ENCODE data around the gene CHRNB4.
"Not testable (repeated sequence)": the region's sequence is repeated elsewhere in the genome, so short reads cannot be mapped to it uniquely, and the experiment has no call there.

Gene CHRNB4, protein sequence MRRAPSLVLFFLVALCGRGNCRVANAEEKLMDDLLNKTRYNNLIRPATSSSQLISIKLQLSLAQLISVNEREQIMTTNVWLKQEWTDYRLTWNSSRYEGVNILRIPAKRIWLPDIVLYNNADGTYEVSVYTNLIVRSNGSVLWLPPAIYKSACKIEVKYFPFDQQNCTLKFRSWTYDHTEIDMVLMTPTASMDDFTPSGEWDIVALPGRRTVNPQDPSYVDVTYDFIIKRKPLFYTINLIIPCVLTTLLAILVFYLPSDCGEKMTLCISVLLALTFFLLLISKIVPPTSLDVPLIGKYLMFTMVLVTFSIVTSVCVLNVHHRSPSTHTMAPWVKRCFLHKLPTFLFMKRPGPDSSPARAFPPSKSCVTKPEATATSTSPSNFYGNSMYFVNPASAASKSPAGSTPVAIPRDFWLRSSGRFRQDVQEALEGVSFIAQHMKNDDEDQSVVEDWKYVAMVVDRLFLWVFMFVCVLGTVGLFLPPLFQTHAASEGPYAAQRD

DNA sequence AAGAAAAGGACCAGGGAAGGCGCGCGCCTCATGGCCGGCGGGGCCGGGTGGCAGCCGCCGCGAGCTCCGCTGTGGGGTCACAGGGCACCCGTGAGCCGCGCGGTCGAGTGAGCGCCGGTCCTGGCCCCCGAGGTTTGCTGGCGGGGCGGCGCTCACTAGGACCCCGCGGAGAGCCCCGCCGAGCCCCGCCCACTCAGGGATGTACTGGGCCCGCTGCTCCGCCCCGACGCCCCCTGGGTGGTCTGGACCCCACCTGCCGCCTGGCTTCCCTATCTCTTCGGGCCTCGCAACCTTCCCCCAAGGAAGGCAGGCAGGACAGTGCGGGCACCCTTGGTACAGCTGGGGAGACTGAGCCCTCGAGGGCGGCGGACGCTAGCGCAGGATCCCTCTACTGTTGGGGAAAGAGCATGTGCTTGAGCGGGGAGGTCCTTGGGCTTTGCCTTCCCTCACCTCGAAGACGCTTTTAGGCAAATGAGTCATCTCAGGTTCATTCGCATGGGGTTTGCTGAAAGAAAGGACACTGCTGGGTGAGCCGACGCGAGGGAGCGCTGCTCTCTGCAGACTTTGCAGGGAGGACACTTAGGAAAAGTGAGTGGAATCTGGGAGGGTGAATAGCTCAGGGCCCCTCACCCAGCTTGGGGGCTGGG is at the start of gene CHRNB4:
Gene CHRNB4 (minus strand): TSS at position 109 of the 647 bp plus-strand sequence. CDS start 77 bp downstream, at position 32.
- DNase-seq, result no peak

DNA sequence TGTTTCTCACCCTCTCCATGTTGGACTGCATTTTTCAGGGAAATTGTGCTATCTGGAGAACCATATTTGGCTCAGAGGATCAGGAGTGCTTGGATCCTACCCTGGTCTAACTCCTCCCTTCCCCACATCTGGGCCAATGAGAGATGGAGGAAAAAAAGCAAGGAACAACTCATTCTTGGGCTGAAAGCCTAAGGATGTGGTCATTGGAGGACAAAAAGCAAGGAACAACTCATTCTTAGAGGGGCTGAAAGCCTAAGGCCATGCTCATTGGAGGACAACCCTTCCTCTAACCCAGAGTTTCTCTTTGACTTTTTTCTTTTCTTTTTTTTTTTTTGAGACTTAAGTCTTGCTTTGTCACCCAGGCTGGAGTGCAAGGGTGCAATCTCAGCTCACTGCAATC is 48.6 kb upstream of the CHRNB4 start:
- no peak for DNase-seq

DNA sequence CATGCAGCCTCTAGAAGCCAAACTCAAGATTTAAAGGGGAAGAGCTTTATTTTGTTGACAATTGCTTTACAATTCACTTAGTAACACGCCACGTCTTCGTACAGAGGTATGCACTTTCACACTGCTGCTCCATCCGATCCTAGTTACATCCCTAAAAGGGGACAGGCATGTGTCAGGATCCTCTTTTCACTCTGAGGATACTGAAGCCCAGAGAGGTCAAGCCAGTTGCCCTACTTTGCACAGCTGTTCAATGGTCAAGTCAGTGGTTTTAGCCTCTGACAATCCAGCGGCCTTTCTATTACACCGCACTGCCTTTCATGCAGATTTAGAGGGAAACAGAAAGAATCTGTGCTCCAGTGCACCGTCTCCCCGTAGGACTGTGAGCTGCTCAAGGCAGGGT is 44.9 kb upstream of the CHRNB4 start:
- no peak for DNase-seq

DNA sequence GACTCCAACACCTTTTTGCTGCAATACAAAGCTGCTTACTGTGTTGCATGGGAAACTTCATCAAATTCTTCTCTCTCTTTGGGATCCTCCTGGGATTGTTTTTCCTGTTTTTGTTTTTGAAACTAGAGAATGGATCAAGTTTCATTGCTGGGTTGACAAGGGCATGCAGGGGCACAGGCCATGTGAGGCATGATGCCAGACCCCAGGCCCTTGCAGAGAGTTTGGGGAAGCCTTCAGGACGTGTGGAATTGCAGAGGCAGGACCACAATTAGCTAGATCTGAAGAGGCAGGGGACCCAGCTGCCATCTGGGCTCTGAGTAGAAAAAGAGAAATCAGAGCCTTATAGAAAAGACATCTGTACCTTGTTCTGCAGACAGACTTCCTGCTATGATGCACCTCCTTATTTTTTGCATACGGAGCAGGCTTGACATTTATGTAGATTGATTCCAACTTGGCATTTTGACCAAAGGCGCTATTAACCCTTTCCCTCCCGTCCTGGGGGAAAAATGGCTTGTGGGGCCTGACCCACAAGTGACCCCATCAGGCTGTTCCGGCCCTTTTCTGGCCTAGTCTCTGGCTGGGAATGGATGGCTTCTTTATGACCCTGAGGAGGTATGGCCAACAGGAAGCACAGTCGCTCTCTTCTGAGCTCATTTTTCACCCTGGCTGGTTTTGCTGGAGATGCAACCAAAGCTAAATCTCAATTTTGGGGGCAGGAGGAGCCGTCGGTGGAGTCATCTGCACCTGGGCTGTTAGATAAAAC is 44.3 kb upstream of the CHRNB4 start:
- no peak for DNase-seq

DNA sequence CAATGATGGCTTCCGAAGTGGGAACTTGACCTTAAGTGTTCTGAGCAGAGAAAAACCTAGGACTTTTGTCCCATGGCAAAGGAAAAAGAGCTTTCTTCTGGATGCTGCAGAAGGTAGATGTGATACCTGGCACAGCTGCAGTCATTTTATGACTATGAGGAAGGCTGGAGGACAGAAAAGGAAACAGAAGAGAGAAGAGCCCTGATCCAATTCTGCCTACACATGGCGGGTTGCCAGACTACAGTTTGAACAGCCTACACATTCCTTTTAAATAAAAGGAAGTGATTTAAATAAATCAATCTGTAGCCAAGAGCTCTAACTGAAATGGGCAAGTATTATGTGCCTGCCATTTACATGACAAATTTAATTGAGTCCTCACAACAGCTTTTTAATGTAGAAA is 43.6 kb upstream of the CHRNB4 start:
- DNase-seq, result peak; percentile 16

DNA sequence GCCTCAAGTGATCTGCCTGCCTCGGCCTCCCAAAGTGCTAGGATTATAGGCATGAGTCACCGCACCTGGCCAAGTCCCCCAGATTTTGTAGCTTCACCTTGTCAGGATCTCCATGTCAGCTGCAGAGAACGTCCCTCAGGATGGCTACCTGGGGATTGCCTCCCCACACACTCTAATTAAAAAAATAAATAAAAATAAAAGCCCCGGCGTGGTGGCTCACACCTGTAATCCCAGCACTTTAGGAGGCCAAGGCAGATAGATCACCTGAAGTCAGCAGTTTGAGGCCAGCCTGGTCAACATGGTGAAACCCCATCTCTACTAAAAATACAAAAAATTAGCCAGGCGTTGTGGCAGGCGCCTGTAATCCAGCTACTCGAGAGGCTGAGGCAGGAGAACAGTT is 42.6 kb upstream of the CHRNB4 start:
- DNase-seq, result not testable (repeated sequence)

DNA sequence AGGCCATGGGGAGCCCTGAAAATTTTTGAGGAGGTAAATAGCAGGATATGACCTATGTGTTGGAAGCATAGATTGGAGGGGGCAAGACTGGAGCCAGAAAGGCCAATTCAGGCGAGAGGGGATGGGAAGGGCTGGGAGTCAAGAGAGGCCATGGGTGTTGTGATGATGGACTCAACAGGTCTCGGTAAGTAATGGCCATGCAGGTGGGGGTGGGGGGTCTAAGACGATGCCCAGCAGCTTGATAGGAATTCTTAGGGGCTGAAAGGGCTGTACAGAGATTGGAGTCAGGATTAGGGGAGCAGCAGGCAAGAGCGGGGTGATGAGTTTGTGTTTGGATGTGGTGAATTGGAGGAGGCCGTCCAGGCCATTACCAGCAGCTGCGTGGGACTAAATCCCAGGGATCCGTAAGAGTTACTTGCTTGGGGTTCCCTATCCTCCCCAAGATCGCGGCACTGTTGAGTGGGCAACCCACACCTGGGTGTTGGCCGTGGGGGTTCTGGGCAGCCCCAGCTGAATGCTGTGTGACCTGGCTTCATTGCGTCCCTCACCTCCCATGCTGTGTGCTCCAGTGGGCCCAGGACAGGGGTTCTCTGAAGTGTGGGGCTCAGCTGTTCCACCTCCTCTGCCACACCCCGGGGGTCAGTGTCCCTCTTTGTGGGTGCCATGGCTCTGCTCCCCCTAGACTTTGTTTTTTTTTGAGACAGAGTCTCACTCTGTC is 41.8 kb upstream of the CHRNB4 start:
- no peak for DNase-seq

DNA sequence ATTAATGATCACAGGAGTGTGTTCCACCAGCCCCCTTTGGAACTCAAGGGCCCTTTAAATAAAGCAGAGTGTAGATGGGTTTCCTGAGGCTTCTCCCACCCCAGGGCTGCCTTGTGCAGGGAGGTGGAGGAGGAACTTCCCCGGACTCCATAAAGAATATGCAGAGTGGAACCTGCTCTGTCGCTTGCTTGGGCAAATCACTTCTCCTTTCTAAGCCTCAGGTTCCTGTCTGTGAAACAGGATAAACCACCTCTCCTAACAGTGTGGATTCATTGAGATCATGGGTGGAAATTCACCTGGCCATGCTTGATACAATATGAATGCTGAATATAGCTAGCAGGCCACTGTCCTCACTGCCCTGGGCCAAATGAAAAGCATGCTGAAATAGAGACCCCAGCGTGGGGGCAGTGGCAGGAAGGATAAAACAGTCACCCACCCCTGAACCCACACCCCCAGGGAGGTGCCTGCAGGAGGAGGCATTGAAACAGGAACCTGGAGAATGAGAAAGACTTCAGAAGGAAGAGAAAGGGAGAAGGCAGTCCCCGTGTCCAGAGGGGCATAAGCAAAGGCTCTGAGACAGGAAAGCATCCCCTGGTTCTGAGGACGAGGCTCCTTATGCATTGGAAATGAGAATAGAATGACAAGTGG is 41.1 kb upstream of the CHRNB4 start:
- no peak for DNase-seq

DNA sequence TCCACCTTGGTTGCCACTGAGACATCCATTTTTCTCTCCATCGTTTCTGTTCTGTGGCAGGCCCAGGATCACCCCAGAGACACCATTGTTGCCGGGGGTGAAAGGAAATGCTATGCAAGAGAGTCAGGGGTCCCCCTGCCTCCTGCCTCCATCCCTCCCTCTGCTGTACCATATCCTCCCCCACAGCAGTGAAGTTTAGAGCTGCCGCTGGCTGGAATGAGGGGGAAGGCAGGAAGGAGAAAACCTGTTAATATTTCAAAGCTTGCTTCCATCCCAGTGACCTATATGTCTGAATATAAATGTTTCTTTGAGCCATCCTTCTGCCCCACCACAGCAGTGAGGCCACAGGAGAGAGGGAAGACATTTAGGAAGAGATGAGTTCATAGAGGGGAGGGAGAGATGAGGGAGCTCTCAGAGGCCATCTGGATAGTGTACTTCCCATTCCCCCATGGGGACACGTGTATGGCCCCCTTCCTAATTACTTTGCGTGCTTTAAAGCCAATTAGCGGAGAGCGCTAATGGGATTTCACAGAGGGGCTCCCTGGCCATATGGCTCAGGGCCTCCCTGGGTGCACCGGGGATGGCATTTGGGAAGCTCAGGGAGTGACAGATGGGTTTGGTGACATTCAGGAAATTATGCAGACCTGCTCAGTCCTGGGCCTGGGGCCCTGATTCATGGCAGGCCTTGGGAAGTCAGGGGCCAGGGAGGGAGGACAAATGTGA is 40.4 kb upstream of the CHRNB4 start:
- peak; percentile 78 for DNase-seq

DNA sequence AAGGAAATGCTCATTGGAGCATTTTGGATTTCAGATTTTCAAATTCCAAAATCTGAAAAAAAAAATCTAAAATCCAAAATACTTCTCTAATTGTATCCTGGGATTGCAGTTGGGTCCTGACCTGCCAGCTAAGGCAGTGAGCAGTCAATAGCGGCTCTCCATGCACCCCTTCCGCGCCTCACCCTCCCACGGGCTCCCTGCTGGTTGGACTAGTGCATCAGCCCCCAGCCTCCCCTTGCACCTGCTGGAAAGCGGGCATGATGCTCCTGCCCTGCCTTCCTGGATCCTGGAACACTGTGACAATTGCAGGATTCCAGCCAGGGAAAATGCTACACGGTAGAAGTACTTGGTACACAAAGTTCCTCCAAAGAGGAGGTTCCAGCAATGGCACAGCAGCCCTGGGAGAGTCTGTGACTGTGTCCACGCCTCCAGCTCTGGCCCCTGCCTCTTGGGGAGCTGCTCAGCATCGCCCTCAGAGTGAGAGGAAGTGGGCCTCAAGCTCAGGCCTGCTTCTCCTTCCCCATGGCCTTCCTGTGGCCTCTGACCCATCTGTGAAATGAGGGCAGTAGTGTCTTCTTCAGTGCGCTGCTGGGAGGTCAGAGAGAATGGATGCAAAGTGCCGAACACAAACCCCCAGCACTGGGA is 39.5 kb upstream of the CHRNB4 start:
- DNase-seq, result no peak

DNA sequence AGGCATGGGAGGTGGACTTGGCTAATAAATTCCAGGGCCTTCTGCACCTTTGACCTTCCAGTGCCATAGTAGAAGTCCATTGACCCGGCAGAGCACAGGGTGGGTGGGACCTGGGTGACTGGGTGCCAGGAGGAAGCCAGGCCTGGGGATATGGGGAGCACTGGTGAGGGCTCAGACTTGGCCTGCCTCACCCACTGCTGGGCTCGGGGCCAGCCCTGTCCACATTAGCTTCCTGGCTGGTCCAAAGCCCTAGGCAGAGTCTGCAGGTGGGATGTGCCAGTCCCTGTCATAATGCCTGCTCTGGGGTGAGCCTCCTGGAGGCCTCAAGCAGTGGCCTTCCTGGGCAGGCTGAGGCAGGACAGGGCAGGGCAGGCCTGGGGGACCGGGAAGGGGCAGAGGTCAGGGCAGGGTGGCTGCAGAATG is 38.1 kb upstream of the CHRNB4 start:
- DNase-seq, result no peak

DNA sequence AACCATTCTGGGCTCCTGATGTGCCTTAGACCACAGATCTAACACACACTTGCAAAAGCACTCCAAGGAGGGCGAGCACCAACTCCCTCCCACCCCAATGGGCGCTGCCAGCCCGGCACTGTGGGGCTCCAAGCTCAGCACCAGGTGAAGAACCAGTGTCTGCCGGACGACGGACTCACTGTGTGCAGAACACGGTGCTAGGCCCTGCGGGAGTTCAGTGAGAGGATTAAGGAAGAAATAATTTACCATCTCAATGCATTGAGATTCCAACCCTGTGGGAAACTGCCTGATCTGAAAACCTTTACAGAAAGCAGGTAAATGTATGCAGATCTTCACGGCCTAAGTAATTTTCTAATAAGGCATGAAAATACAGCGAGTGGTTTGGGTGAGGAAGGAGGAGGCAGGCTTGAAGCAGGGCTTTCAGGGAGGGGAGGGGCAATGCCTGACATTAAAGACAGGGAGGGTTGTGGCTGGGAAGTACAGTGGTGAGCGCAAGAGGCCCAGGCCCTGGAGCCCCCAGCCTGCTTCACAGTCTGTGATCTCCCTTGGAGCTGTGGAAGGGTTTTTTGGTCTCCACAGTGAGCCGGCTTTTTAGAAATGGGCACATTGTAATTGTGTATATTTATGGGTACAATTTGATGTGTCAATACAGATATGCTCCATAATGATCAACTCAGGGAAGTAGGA is 35.6 kb upstream of the CHRNB4 start:
- DNase-seq, result no peak

DNA sequence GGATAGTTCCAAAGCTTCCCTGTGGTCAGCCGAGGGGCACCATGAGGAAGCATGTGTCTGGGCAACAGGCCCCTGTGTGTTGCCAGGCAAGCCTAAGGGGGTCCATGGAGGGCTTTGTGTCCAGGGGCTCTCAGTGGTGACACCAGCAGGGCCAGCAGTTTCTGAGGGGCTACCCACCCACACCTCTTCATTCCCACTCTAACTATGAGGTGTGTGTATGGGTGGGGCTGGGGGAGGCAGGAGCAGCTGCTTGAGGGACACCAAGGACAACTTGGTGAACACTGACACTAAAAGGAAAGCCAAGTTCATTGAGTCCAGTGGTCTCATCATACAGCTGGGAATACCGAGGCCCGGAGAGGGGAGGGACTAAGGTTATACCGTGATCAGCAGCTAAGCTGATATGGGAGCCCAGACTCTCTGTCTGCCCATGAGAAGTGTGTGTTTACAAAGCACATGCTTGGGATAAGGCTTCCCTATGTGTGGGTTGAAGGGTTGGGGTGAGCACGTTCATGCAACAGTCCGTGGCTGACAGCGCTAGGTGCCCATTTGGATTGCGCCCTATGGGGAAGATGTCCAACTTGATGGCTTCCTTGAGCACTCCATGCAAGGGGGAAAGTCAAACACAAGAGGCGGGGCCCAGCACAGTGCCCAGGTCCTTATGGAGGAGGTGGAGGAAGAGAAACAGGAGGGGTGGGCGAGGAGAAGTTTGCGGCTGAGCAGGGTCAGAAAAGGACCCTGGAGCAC is 34.8 kb upstream of the CHRNB4 start:
- DNase-seq, result no peak

DNA sequence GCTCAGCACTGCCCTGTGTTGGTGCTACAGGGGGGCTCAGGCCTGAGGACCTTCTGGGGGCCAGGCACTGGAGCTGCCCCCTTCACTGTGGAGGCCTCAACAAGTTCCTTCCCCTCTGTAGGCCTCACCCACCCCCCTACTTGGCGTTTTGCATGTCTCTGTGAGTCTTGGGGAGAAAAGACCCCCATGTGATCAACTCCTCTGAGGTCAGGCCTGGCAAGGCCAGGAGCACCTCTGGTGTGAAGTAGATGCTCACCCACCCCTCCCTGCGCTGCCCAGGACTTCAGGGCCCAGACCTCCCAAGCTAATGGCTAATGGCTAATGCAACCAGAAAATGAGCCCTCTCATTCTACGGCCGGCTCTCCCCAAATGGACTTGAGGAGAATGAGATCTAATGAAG is 34.2 kb upstream of the CHRNB4 start:
- no peak for DNase-seq

DNA sequence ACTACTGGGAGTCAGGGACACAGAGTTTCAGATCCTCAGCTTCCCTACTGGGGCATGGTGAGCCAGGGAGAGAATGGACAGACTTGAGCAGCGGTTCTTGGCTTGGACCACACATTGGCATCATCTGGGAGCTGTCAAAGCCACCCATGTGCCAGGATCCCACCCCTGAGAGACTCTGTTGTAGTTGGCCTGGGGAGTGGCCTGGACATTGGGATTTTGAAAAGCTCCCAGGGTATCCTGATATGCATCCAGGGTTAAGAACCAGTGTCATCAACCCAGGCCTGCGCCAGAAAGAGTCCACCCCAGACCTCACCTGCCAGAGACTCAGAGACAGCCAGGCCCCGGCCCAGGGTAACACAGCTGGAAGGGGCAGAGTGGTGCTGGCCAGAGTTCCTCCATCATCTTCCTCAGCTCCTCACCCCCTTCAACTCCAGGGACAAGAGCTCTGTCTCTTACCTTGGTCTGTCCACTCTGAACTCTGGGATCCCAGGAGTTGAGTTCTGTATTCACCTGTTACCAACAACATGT is 33.0 kb upstream of the CHRNB4 start:
- DNase-seq, result no peak

DNA sequence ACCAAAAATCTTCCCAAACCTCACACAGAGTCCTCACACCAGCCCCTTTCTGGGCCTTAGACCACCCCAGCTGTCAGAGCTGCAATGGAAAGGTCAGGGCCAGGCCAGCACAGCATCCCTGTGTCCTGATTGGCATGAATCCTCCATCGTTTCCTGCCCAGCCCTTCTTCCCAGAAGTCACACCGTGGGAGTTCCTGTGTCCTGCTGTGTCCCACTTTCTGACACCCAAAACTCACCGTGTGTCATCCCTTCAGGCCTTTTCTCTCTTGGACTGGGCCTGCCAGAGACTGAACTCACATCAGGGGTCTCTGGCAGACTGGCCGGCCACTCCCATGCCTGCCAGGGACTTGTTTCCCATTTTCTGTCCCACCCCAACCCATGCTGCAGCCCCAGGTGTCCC is 32.5 kb upstream of the CHRNB4 start:
- DNase-seq, result no peak

DNA sequence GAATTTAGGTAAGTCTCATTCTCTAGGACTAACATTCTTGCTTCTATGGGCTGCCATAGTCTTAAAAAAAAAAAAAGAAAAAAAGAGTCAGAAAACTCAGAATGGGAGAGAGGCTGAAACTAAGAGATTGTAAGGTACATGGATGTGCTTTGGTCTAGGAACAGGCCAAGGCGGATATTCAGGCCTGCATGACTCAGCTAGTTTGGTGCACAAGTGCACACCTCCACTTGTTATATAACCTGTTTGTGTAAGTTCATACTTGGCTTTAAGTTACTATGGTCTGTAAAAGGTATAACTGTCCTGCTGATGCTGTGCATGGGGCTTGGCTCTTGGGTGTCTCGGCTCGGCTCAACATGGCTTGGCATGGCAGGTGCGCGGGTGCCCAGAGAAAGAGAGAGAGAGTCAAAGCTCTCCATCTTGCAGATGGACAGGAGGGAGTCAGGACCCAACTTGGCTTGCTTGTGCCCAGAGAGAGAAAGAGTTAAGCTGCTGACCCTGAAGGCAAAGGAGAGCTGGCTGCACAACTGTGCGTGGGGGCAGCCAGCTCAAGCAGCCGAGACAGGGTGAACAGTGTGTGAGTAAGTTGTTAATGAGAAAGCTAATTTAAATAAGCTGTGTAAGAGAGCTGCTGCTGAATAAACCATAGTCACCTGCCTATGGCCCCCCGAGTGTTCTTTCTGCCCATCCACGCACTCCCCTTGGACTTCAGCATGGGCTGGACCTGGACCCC is 31.4 kb upstream of the CHRNB4 start:
- DNase-seq, result no peak

DNA sequence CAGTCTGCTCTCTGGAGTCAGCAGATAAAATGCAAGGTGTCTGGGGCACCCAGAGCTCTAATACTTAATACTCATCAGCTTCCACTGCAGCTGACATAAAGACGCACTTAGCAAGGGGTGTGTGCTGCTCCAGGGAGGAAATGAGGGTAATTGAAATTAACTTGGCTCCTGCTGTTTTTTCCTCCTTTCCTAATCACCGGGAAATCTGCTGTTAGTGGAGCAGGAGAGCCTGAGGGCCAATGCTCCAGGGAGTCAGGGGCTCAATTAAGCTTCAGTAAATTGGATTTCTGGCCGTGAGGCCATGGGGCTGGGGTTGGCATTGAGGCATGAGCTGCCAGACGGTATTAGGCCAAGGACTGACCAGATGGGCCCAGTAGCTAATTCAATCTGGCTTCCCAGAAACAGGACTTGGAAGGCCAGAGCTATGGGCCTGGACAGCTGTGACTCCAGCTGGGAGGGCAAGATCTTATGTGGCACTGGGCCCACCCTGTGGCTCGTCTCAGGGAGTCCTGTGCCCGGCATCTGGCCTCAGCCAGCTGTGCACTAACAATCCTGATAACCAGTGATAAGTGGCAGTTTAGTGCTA is 30.7 kb upstream of the CHRNB4 start:
- DNase-seq, result peak; percentile 15
